Inferior parietal cortex (tissue), 1 donor: ENCODE data around the gene M6PR.

Experiments used
- DNase-seq: peaks from one replicate; pipeline ENCODE4 v3.0.0-alpha.2; 2016; ENCODE audit errors: extremely low spot score

M6PR gene

GRCh38 chr12:8949342-8950220 is at the start of gene M6PR:
Gene M6PR (minus strand): TSS chr12:8949645. CDS start chr12:8946404, 3,241 bp downstream.
- peak; percentile 97 for DNase-seq

- no peak for DNase-seq
Measured at GRCh38 chr12:8996682-8997405, 47.4 kb upstream of the M6PR start.

GRCh38 chr12:8995021-8995775 is 45.8 kb upstream of the M6PR start:
- DNase-seq: no peak

- DNase-seq: no peak
Measured at GRCh38 chr12:8993827-8994226, 44.4 kb upstream of the M6PR start.

GRCh38 chr12:8991371-8992345 is 42.2 kb upstream of the M6PR start:
- DNase-seq: no peak

GRCh38 chr12:8989413-8989812 is 40.0 kb upstream of the M6PR start, which contains the start of gene KLRG1:
Gene KLRG1 (plus strand): TSS chr12:8989546. CDS start chr12:8989636, 90 bp downstream.
- DNase-seq: no peak

GRCh38 chr12:8987685-8988084 is 38.2 kb upstream of the M6PR start:
- no peak for DNase-seq

- DNase-seq: no peak
Measured at GRCh38 chr12:8987163-8987562, 37.7 kb upstream of the M6PR start.

GRCh38 chr12:8985213-8985754 is 35.8 kb upstream of the M6PR start:
- DNase-seq: no peak

- no peak for DNase-seq
Measured at GRCh38 chr12:8980137-8980536, 30.7 kb upstream of the M6PR start.

GRCh38 chr12:8970432-8970831 is 21.0 kb upstream of the M6PR start:
- DNase-seq: no peak

GRCh38 chr12:8969861-8970411 is 20.5 kb upstream of the M6PR start:
- no peak for DNase-seq

- no peak for DNase-seq
Measured at GRCh38 chr12:8968761-8969160, 19.3 kb upstream of the M6PR start.

- no peak for DNase-seq
Measured at GRCh38 chr12:8960176-8960575, 10.7 kb upstream of the M6PR start.

- no peak for DNase-seq
Measured at GRCh38 chr12:8958066-8958465, 8.6 kb upstream of the M6PR start.

GRCh38 chr12:8957561-8957960 is 8.1 kb upstream of the M6PR start:
- no peak for DNase-seq

- DNase-seq: no peak
Measured at GRCh38 chr12:8956772-8957171, 7.3 kb upstream of the M6PR start.

- DNase-seq: no peak
Measured at GRCh38 chr12:8956073-8956472, 6.6 kb upstream of the M6PR start.

- DNase-seq: no peak
Measured at GRCh38 chr12:8953773-8954402, 4.4 kb upstream of the M6PR start.

- DNase-seq: no peak
Measured at GRCh38 chr12:8951744-8952143, 2.3 kb upstream of the M6PR start.
